Fibroblast of lung (primary cell): ENCODE measurements around the gene COL9A3.

Source experiments
- CTCF ChIP-seq, 2 donors: IDR thresholded peaks in 1 of 2; conservative IDR thresholded peaks in 1 of 2; 1 replicate in 1 of 2; 2 replicates in 1 of 2; pipeline ENCODE4 v1.5.1; 2011 to 2012; ENCODE audit warnings: low read length in 2 of 2, control low read depth in 1 of 2, inconsistent platforms in 1 of 2, low read depth in 1 of 2, mild to moderate bottlenecking in 1 of 2
- EZH2 ChIP-seq: IDR thresholded peaks from 2 replicates; pipeline ENCODE4 v1.5.1; 2012; ENCODE audit warnings: low read length, control low read depth, mild to moderate bottlenecking; ENCODE audit errors: missing control alignments

GRCh38 chr20:62876902-62877816 is 60.3 kb downstream of the COL9A3 start:
- no peak for TF ChIP-seq CTCF (conservative IDR thresholded peaks at IDR 0.05 in 1 of 2, IDR thresholded peaks at IDR 0.05 in 1 of 2; ENCODE audit: low read depth in 1 of 2, low read length in 2 of 2)
- TF ChIP-seq EZH2, result no peak
